Activated T-cell treated with anti-CD3 and anti-CD28 coated beads, Interleukin-2, amount 50 U/mL, for 4 hours (primary cell): ENCODE measurements around the gene CSNK2A2. TPM values are rescaled to one million over a fixed set of nuclear protein-coding genes. Genes with fewer than 3 reads are reported as not detected.
A peak's percentile ranks its signal among the peaks of the same experiment; 100 is the strongest.

Source experiments
- ATAC-seq, 2 donors: fragments of 200-7000 bp; cut with Tn5 transposase; one replicate each; pipeline ENCODE4 v1.10.0; 2021
- DNase-seq: peaks from one replicate; pipeline ENCODE4 v3.0.0-alpha.2; 2020
- H3K27me3 Mint-ChIP-seq: one replicate; pipeline ENCODE4 v1.8.0; 2021; ENCODE audit warnings: low read depth, mixed read lengths
- H3K36me3 Mint-ChIP-seq: one replicate; pipeline ENCODE4 v1.8.0; 2022; ENCODE audit warnings: mixed read lengths; ENCODE audit not compliant: insufficient read depth
- H3K4me1 Mint-ChIP-seq: one replicate; pipeline ENCODE4 v1.8.0; 2021; ENCODE audit warnings: low read depth, mixed read lengths
- H3K4me3 Mint-ChIP-seq: one replicate; pipeline ENCODE4 v1.8.0; 2021; ENCODE audit warnings: mild to moderate bottlenecking, moderate library complexity, mixed read lengths
- H3K9me3 Mint-ChIP-seq: one replicate; pipeline ENCODE4 v1.8.0; 2021; ENCODE audit warnings: mixed read lengths
- total RNA-seq, 3 donors: library from RNA; stranded (reverse); gene quantifications; one replicate each; pipeline ENCODE4 v1.2.1, GENCODE V29; 2021

The CSNK2A2 gene
- 100 to 1,000 TPM in 1 of 3 donors, 10 to 100 TPM in 2; 94.9 to 100 (median 95.2) TPM for total RNA-seq

DNA sequence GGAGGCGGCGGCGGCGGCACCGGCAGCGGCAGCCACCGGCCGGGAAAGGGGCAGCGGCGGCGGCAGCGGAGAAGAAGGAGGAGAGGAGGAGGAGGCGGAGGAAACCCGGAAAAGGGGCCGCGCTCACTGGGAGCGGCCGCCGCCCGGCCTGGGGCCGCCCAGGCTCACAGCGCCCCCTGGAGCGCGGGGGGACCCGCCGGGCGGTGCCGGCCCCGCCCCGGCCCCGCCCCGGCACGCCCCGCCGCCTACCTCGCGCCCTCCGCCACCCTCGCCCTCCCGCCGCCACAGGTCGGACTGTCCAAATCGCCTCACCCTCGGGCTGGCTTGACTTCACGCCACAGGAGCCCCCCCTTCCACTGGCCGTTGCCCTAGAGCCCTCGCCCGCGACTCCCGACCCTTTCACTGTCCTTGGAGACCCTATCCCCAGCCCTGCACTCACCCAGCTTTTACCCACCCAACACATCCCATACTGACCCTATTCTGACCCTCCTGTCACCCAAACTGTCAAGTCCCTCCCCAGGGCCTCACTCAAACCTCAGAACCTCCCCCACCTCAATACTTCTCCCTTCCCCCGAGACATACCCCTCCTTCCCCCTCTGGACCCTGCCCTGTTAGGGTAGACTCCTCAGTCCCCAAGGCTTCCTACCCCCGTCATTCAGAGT lies at the start of gene CSNK2A2:
Gene CSNK2A2 (minus strand): TSS at position 85 of the 662 bp plus-strand sequence. CDS start 370 bp downstream, outside the sequence.
- H3K4me3 Mint-ChIP-seq = peak within 1 kb of the TSS; percentile 89
- no peaks in the 10 kb centered on the region for H3K9me3 Mint-ChIP-seq
- ATAC-seq = peak; percentile 99
- peaks cover 13% of the 10 kb centered on the region for H3K27me3 Mint-ChIP-seq
- peaks cover 21% of the 10 kb centered on the region for H3K36me3 Mint-ChIP-seq
- peaks cover 42% of the 10 kb centered on the region for H3K4me1 Mint-ChIP-seq
- DNase-seq = peak; percentile 68

GRCh38 chr16:58243528-58244004 lies 45.7 kb upstream of the CSNK2A2 start:
- H3K4me3 Mint-ChIP-seq = no peak overlapping the region
- no peaks in the 10 kb centered on the region for H3K4me1 Mint-ChIP-seq
- no peaks in the 10 kb centered on the region for H3K9me3 Mint-ChIP-seq
- H3K27me3 Mint-ChIP-seq = peaks cover 28% of the 10 kb centered on the region
- no peak for ATAC-seq
- no peak for DNase-seq
- no peaks in the 10 kb centered on the region for H3K36me3 Mint-ChIP-seq

GRCh38 chr16:58236831-58237230 lies 38.9 kb upstream of the CSNK2A2 start:
- DNase-seq = no peak
- Mint-ChIP-seq H3K4me1 (peaks cover 10% of the 10 kb centered on the region), H3K27me3 (peaks cover 36% of the 10 kb centered on the region), H3K36me3 (no peaks in the 10 kb centered on the region), H3K9me3 (no peaks in the 10 kb centered on the region), H3K4me3 (no peak overlapping the region)
- no peak for ATAC-seq

DNA sequence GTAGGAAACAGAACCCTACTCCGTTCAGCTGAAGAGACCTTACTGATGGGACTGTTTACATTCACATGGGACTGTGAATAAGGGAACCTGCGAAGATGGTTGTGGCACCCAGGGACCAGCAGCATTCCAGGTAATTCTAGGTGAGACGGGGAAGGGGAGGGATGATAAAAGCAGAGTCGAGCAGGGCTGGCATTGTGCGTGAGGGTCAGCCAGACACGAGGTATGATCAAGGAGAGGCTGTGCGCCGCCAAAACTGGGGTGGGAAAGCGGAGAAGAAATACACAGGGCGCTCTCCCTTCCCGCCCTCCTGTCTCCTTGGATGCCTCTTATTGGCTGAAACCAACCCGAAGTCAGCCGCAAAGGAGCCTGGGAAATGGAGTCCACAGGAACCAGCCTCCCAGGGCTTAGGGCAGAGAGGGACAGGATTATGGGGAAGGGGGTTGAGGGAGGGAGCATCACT lies 38.4 kb upstream of the CSNK2A2 start:
- Mint-ChIP-seq H3K36me3 (no peaks in the 10 kb centered on the region), H3K4me3 (peak overlapping the region; percentile 82), H3K9me3 (no peaks in the 10 kb centered on the region), H3K27me3 (peaks cover 33% of the 10 kb centered on the region), H3K4me1 (peaks cover 10% of the 10 kb centered on the region)
- ATAC-seq (peak; percentile 99), DNase-seq (peak; percentile 52)

DNA sequence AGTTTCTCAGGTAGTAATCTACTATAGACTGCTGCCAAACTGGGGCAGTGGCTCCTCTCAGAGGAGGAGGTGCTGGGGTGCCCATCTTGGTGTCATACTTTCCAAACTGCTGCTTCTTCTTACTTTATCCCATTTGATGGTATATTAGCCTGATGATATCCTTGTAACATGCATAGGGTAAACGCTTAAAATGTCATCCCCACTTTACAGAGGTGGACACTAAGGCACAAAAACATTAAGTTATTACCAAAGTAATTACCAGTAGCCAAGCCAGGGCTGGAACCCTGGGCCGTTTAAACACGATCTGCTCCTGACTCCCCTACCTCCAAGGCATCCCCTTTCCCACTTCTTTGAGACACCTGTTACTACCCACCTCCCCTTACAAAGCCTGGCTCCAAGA lies 37.8 kb upstream of the CSNK2A2 start:
- peak overlapping the region; percentile 82 for H3K4me3 Mint-ChIP-seq
- ATAC-seq (no peak), DNase-seq (no peak)
- peaks cover 30% of the 10 kb centered on the region for H3K27me3 Mint-ChIP-seq
- peaks cover 10% of the 10 kb centered on the region for H3K4me1 Mint-ChIP-seq
- no peaks in the 10 kb centered on the region for H3K36me3 Mint-ChIP-seq
- H3K9me3 Mint-ChIP-seq = no peaks in the 10 kb centered on the region

DNA sequence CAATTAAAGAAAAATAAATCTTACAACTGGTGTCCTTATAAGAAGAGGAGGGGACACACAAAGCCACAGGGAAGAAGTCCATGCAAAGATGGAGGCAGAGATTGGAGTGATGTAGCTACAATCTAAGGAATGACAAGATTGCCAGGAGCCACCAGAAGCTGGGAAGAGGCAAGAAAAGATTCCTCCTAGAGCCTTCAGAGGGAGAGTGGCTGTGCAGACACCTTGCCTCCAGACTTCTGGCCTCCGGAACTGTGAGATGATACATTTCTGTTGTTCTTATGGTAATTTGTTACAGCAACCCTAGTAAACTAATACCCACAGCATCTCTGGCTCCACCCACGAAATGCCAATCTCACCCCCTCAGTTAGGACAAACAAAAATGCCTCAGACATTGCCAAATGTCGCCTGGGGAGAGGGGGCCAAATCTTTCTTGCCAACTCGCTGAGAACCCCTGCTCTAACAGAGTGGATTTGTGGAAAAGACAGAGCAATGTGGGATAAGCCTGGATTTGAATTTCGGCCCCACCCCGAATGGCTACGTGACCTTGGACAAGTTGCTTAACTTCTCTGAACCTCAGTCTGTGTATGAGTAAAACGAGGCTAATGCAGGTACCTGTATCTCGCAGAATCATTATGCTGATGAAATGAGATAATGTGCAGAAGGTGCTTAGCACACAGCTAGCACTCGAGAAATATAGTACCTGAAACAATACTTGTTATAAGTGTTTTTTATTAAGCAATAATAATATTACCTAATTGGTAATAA lies 37.1 kb upstream of the CSNK2A2 start:
- DNase-seq (no peak), ATAC-seq (no peak)
- Mint-ChIP-seq H3K4me3 (no peak overlapping the region), H3K9me3 (no peaks in the 10 kb centered on the region), H3K27me3 (peaks cover 30% of the 10 kb centered on the region), H3K36me3 (no peaks in the 10 kb centered on the region), H3K4me1 (peaks cover 10% of the 10 kb centered on the region)

- DNase-seq = no peak
- H3K4me3 Mint-ChIP-seq = no peak overlapping the region
- H3K27me3 Mint-ChIP-seq = peaks cover 13% of the 10 kb centered on the region
These were observed 32.4 kb upstream of the CSNK2A2 start for GRCh38 chr16:58230259-58230658.

GRCh38 chr16:58226790-58227189 lies 28.9 kb upstream of the CSNK2A2 start:
- ATAC-seq = no peak
- Mint-ChIP-seq H3K4me1 (no peaks in the 10 kb centered on the region), H3K27me3 (peaks cover 13% of the 10 kb centered on the region), H3K36me3 (no peaks in the 10 kb centered on the region), H3K4me3 (no peak overlapping the region), H3K9me3 (no peaks in the 10 kb centered on the region)
- no peak for DNase-seq

More at GRCh38 chr16:58230259-58230658, 32.4 kb upstream of the CSNK2A2 start:
- H3K9me3 Mint-ChIP-seq = no peaks in the 10 kb centered on the region
- ATAC-seq = no peak
- H3K36me3 Mint-ChIP-seq = no peaks in the 10 kb centered on the region
- H3K4me1 Mint-ChIP-seq = no peaks in the 10 kb centered on the region

GRCh38 chr16:58225965-58226602 lies 28.2 kb upstream of the CSNK2A2 start:
- DNase-seq = no peak
- H3K4me1 Mint-ChIP-seq = no peaks in the 10 kb centered on the region
- no peaks in the 10 kb centered on the region for H3K36me3 Mint-ChIP-seq
- H3K4me3 Mint-ChIP-seq = no peak overlapping the region
- ATAC-seq = no peak
- peaks cover 13% of the 10 kb centered on the region for H3K27me3 Mint-ChIP-seq
- no peaks in the 10 kb centered on the region for H3K9me3 Mint-ChIP-seq

DNA sequence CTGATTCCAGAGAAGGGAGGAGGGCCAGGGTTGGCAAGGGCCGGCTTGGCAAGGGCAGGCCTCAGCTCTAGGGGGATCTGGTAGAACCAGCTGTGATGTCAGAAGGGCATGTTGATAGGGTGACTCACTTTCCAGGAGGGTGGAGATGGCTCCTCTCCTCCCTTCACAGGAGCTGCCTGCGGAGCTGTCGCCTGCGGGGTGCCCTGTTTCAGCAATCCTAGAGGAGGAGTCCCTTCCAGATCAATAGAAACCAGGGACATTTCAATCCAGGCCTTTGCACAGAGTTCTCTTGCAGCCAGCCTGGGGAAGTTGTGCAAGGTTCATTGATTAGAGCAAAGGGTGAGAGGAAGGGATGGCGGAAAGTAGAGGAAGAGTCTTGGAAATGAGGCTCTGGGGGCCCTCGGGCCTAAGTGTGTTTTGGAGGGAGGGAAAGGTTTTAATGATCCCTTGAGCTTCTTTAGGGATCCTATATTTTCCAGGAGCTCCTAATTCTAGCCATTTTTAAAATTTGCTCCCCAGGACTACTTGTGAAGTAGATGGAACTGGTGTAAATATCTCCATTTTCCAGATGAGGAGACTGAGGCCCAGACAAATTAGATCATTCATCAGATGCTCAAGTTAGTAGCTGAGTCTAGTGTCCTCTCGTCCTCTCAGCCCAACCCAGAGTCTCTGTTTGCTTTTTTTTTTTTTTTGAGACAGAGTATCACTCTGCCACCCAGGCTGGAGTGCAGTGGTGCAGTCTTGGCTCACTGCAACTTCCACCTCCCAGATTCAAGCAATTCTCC lies 24.8 kb upstream of the CSNK2A2 start:
- Mint-ChIP-seq H3K27me3 (peaks cover 18% of the 10 kb centered on the region), H3K4me1 (no peaks in the 10 kb centered on the region), H3K36me3 (peaks cover 1% of the 10 kb centered on the region), H3K9me3 (peaks cover 6% of the 10 kb centered on the region), H3K4me3 (no peak overlapping the region)
- no peak for DNase-seq
- no peak for ATAC-seq

GRCh38 chr16:58219432-58219831 lies 21.5 kb upstream of the CSNK2A2 start:
- H3K4me3 Mint-ChIP-seq = no peak overlapping the region
- H3K4me1 Mint-ChIP-seq = no peaks in the 10 kb centered on the region
- H3K9me3 Mint-ChIP-seq = peaks cover 14% of the 10 kb centered on the region
- DNase-seq (no peak), ATAC-seq (no peak)
- peaks cover 28% of the 10 kb centered on the region for H3K27me3 Mint-ChIP-seq
- peaks cover 3% of the 10 kb centered on the region for H3K36me3 Mint-ChIP-seq

GRCh38 chr16:58218786-58219185 lies 20.9 kb upstream of the CSNK2A2 start:
- peaks cover 3% of the 10 kb centered on the region for H3K36me3 Mint-ChIP-seq
- peaks cover 14% of the 10 kb centered on the region for H3K9me3 Mint-ChIP-seq
- H3K4me3 Mint-ChIP-seq = no peak overlapping the region
- H3K27me3 Mint-ChIP-seq = peaks cover 31% of the 10 kb centered on the region
- DNase-seq (no peak), ATAC-seq (no peak)
- H3K4me1 Mint-ChIP-seq = no peaks in the 10 kb centered on the region

DNA sequence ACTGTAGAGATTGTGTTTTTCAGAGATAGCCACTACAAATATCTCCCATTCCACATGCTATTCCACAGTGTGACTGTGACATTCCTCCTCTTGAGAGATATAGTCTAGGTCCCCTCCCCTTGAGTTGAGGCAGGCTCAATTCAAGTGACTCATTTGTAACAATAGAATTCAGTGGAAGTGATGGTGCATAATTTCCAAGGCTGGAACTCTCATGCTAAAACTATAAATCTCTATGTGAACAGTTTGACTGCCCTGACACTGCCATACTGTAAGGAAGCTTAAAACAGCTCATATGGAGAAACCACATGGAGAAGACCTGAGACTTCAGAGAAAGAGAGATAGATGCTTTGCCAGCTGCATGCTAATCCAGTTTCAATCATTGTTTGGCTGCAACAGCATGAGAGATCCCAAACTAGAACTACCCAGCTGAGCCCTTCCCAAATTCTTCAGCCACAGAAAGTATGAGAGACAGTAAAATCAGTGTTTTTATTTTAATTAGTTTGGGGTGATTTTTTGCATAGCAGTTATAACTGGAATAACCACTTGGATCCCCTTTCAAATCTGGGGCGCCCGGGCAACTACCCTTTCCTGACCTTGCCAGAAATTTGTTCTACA lies 19.5 kb upstream of the CSNK2A2 start:
- ATAC-seq (no peak), DNase-seq (no peak)
- H3K9me3 Mint-ChIP-seq = peaks cover 14% of the 10 kb centered on the region
- no peak overlapping the region for H3K4me3 Mint-ChIP-seq
- H3K4me1 Mint-ChIP-seq = no peaks in the 10 kb centered on the region
- H3K27me3 Mint-ChIP-seq = peaks cover 29% of the 10 kb centered on the region
- H3K36me3 Mint-ChIP-seq = peaks cover 3% of the 10 kb centered on the region
